CD14-positive monocyte (primary cell): ENCODE results near the gene XRCC2. TPM values are rescaled to one million over a fixed set of nuclear protein-coding genes. Genes with fewer than 3 reads are reported as not detected.

Source experiments
- DNase-seq, 3 donors: peaks; one replicate each; pipeline ENCODE4 v3.0.0-alpha.2; 2011 to 2022
- H2AFZ ChIP-seq: 2 replicates; pipeline ENCODE4 v1.6.0; 2012; ENCODE audit warnings: mild to moderate bottlenecking, low read depth, low read length, inconsistent platforms; ENCODE audit not compliant: insufficient read depth, poor library complexity, severe bottlenecking
- H3K27ac ChIP-seq, 2 donors: 1 replicate in 1 of 2; 2 replicates in 1 of 2; pipeline ENCODE4 v1.5.1; 2012 to 2013; ENCODE audit warnings: low read length in 2 of 2, control low read depth in 1 of 2, inconsistent platforms in 1 of 2, low read depth in 1 of 2, mild to moderate bottlenecking in 1 of 2
- H3K27me3 ChIP-seq, 2 donors: one replicate each; pipeline versions ENCODE4 v1.6.0 to v1.6.1; 2011 to 2013; ENCODE audit warnings: low read length in 2 of 2; ENCODE audit not compliant: control insufficient read depth in 2 of 2, insufficient read depth in 2 of 2
- H3K36me3 ChIP-seq, 2 donors: replicated peaks in 1 of 2; 1 replicate in 1 of 2; 2 replicates in 1 of 2; pipeline versions ENCODE4 v1.5.1 to v1.6.1; 2012 to 2013; ENCODE audit warnings: low read length in 2 of 2, control low read depth in 1 of 2, inconsistent platforms in 1 of 2, mild to moderate bottlenecking in 1 of 2; ENCODE audit not compliant: insufficient read depth in 2 of 2, control insufficient read depth in 1 of 2
- H3K4me1 ChIP-seq, 2 donors: 1 replicate in 1 of 2; 2 replicates in 1 of 2; pipeline versions ENCODE4 v1.5.1 to v1.6.1; 2012 to 2013; ENCODE audit warnings: low read length in 2 of 2, control low read depth in 1 of 2, inconsistent platforms in 1 of 2, mild to moderate bottlenecking in 1 of 2, moderate library complexity in 1 of 2; ENCODE audit not compliant: insufficient read depth in 2 of 2, control insufficient read depth in 1 of 2
- H3K4me2 ChIP-seq: replicated peaks from 2 replicates; pipeline ENCODE3; 2012; ENCODE audit warnings: low read length, moderate library complexity, mild to moderate bottlenecking; ENCODE audit not compliant: poor library complexity, severe bottlenecking; ENCODE audit errors: extremely low read depth
- H3K4me3 ChIP-seq, 3 experiments: fragments of 200-600 bp in 1 of 3; sonication (generic) in 1 of 3; replicated peaks in 1 of 3; 1 replicate in 2 of 3; 2 replicates in 1 of 3; pipeline ENCODE4 v1.5.1; 2011 to 2013; ENCODE audit warnings: low read length in 3 of 3, mild to moderate bottlenecking in 3 of 3, control low read depth in 2 of 3, low read depth in 2 of 3, inconsistent platforms in 1 of 3, moderate library complexity in 1 of 3
- H3K79me2 ChIP-seq: 2 replicates; pipeline ENCODE4 v1.6.0; 2012; ENCODE audit warnings: mild to moderate bottlenecking, control low read depth, inconsistent platforms, low read length, moderate library complexity; ENCODE audit not compliant: insufficient read depth
- H3K9ac ChIP-seq: 2 replicates; pipeline ENCODE4 v1.6.0; 2017; ENCODE audit warnings: low read length, mild to moderate bottlenecking; ENCODE audit not compliant: insufficient read depth, poor library complexity, severe bottlenecking
- H3K9me3 ChIP-seq, 2 donors: replicated peaks in 1 of 2; 1 replicate in 1 of 2; 2 replicates in 1 of 2; pipeline versions ENCODE4 v1.5.1 to v1.6.1; 2012 to 2013; ENCODE audit warnings: low read length in 2 of 2, control low read depth in 1 of 2; ENCODE audit not compliant: control insufficient read depth in 1 of 2, insufficient read depth in 1 of 2
- H4K20me1 ChIP-seq: 2 replicates; pipeline ENCODE4 v1.6.0; 2012; ENCODE audit warnings: mild to moderate bottlenecking, low read length, control low read depth, moderate library complexity; ENCODE audit not compliant: insufficient read depth
- H3K27ac Mint-ChIP-seq, 7 donors: one replicate each; pipeline ENCODE4 v1.8.0; 2020; ENCODE audit warnings: mild to moderate bottlenecking in 7 of 7, mixed read lengths in 7 of 7, moderate library complexity in 6 of 7, inconsistent platforms in 2 of 7
- H3K27me3 Mint-ChIP-seq, 3 donors: one replicate each; pipeline ENCODE4 v1.8.0; 2021 to 2022; ENCODE audit warnings: low read depth in 3 of 3, mild to moderate bottlenecking in 3 of 3, mixed read lengths in 3 of 3, moderate library complexity in 3 of 3, inconsistent platforms in 1 of 3
- H3K36me3 Mint-ChIP-seq, 2 donors: one replicate each; pipeline ENCODE4 v1.8.0; 2020; ENCODE audit warnings: mixed read lengths in 2 of 2, inconsistent platforms in 1 of 2, mild to moderate bottlenecking in 1 of 2
- H3K4me1 Mint-ChIP-seq: one replicate; pipeline ENCODE4 v1.8.0; 2020; ENCODE audit warnings: mild to moderate bottlenecking, mixed read lengths
- H3K4me3 Mint-ChIP-seq, 2 donors: one replicate each; pipeline ENCODE4 v1.8.0; 2020; ENCODE audit warnings: mild to moderate bottlenecking in 2 of 2, mixed read lengths in 2 of 2, moderate library complexity in 1 of 2
- H3K9me3 Mint-ChIP-seq, 7 donors: one replicate each; pipeline ENCODE4 v1.8.0; 2020 to 2022; ENCODE audit warnings: mixed read lengths in 7 of 7, mild to moderate bottlenecking in 6 of 7, moderate library complexity in 6 of 7, inconsistent platforms in 2 of 7
- CTCF ChIP-seq: fragments of 200-600 bp; IDR thresholded peaks from one replicate; pipeline ENCODE4 v1.8.0; 2022; ENCODE audit warnings: antibody characterized with exemption, mild to moderate bottlenecking
- WGBS: methylation state at CpG from one replicate; pipeline ENCODE4 v1.1.5; 2013; ENCODE audit warnings: missing lambda C conversion rate; ENCODE audit not compliant: insufficient coverage; 5-methylcytosine and 5-hydroxymethylcytosine counted together
- intact Hi-C, 2 donors: fragments of 100-400 bp; cut with micrococcal nuclease; formaldehyde crosslinking; loops; one replicate each; pipeline versions ENCODE4 v1.15.0 to v1.15.1; 2023
- polyA plus RNA-seq, 3 donors: library from polyadenylated mRNA; depleted of rRNA in 1 of 3; unstranded in 2 of 3; stranded (reverse) in 1 of 3; fragments of 300-500 nt in 2 of 3; fragments of >200 nt in 1 of 3; fragmentation: Illumina TruSeq in 2 of 3; gene quantifications; 1 replicate in 2 of 3; 2 replicates in 1 of 3; pipeline ENCODE4 v1.2.3, GENCODE V29; 2012 to 2021

Gene XRCC2
- polyA plus RNA-seq, 3 donors = 0.03 to 0.05 TPM; not detected in 1

GRCh38 chr7:152663931-152664330, 12.0 kb downstream of the XRCC2 start:
- H3K79me2 ChIP-seq = peaks cover 28% of the 10 kb centered on the region
- intact Hi-C loops = no loop called here
- H3K4me1 ChIP-seq = peaks cover 14 to 16% of the 10 kb centered on the region in 2 donors
- DNase-seq = no peak
- H3K36me3 Mint-ChIP-seq = peaks cover 4 to 20% of the 10 kb centered on the region in 2 donors
- no peak overlapping the region for H3K9ac ChIP-seq
- peaks cover 0 to 6% of the 10 kb centered on the region in 2 donors for H3K36me3 ChIP-seq
- H3K4me3 ChIP-seq = no peak overlapping the region
- peaks cover 0 to 1% (median 0%) of the 10 kb centered on the region in 3 donors for H3K27me3 Mint-ChIP-seq
- no peak overlapping the region for H3K4me2 ChIP-seq
- TF ChIP-seq CTCF = no peak
- H3K9me3 ChIP-seq = no peaks in the 10 kb centered on the region
- no peak overlapping the region for H3K4me3 Mint-ChIP-seq
- peak overlapping the region in 3 of 7 donors; percentile 14 to 45 (median 43) for H3K27ac Mint-ChIP-seq
- no peaks in the 10 kb centered on the region for H4K20me1 ChIP-seq
- H3K27me3 ChIP-seq = no peaks in the 10 kb centered on the region
- H3K27ac ChIP-seq = no peak overlapping the region
- H2AFZ ChIP-seq = no peak overlapping the region
- H3K4me1 Mint-ChIP-seq = peaks cover 20% of the 10 kb centered on the region
- no peaks in the 10 kb centered on the region for H3K9me3 Mint-ChIP-seq
- WGBS = 92% methylated on average over 2 of the region's 2 CpGs

- no peak for TF ChIP-seq CTCF
- H3K9ac ChIP-seq = no peak overlapping the region
- H3K27ac ChIP-seq = no peak overlapping the region
- no peaks in the 10 kb centered on the region for H3K27me3 ChIP-seq
- Mint-ChIP-seq H3K27me3 (peaks cover 0 to 1% (median 0%) of the 10 kb centered on the region in 3 donors), H3K4me1 (peaks cover 17% of the 10 kb centered on the region), H3K36me3 (peaks cover 4 to 26% of the 10 kb centered on the region in 2 donors), H3K9me3 (no peaks in the 10 kb centered on the region), H3K27ac (no peak overlapping the region), H3K4me3 (no peak overlapping the region)
- DNase-seq = no peak
- H3K4me3 ChIP-seq = no peak overlapping the region
- intact Hi-C loops = no loop called here
- WGBS = 98% methylated on average over 7 of the region's 11 CpGs
- peaks cover 0 to 6% of the 10 kb centered on the region in 2 donors for H3K36me3 ChIP-seq
- no peaks in the 10 kb centered on the region for H3K9me3 ChIP-seq
- H3K4me2 ChIP-seq = no peak overlapping the region
- no peak overlapping the region for H2AFZ ChIP-seq
- H4K20me1 ChIP-seq = no peaks in the 10 kb centered on the region
- peaks cover 28% of the 10 kb centered on the region for H3K79me2 ChIP-seq
- peaks cover 10 to 15% of the 10 kb centered on the region in 2 donors for H3K4me1 ChIP-seq
Observed at GRCh38 chr7:152663148-152663740, 12.7 kb downstream of the XRCC2 start.
